T-helper 2 cell treated with Interferon-gamma antibody and Interleukin-4, amounts not matched to agents 5 μg/mL and 100 μg/mL, for 36 hours (primary cell): ENCODE measurements around the gene ECT2L.

Experiments used
- DNase-seq: peaks from one replicate; pipeline ENCODE4 v3.0.0; 2021; ENCODE audit warnings: low spot score
- H3K27ac Mint-ChIP-seq: one replicate; pipeline ENCODE4 v1.8.0; 2021; ENCODE audit warnings: mild to moderate bottlenecking, mixed read lengths
- H3K27me3 Mint-ChIP-seq: one replicate; pipeline ENCODE4 v1.8.0; 2021; ENCODE audit warnings: low read depth, mixed read lengths
- H3K36me3 Mint-ChIP-seq: one replicate; pipeline ENCODE4 v1.8.0; 2021; ENCODE audit warnings: low read depth, mixed read lengths
- H3K4me1 Mint-ChIP-seq: one replicate; pipeline ENCODE4 v1.8.0; 2021; ENCODE audit warnings: low read depth, mixed read lengths
- H3K4me3 Mint-ChIP-seq: one replicate; pipeline ENCODE4 v1.8.0; 2022; ENCODE audit warnings: mild to moderate bottlenecking, moderate library complexity, mixed read lengths
- H3K9me3 Mint-ChIP-seq: one replicate; pipeline ENCODE4 v1.8.0; 2021; ENCODE audit warnings: mixed read lengths

The ECT2L gene

GRCh38 chr6:138953451-138953850 lies 157.6 kb downstream of the ECT2L start:
- Mint-ChIP-seq H3K27ac (no peak overlapping the region), H3K4me1 (peaks cover 49% of the 10 kb centered on the region), H3K9me3 (no peaks in the 10 kb centered on the region), H3K4me3 (no peak overlapping the region), H3K27me3 (no peaks in the 10 kb centered on the region), H3K36me3 (peaks cover 12% of the 10 kb centered on the region)
- no peak for DNase-seq
